Left lobe of liver (tissue), 2 donors: ENCODE data around the gene FOXF1. TPM values are rescaled to one million over a fixed set of nuclear protein-coding genes. Genes with fewer than 3 reads are reported as not detected.

Experiments
- ATAC-seq: fragments of 200-7000 bp; cut with Tn5 transposase; one replicate; pipeline ENCODE4 v1.9.1; 2020; ENCODE audit warnings: mild to moderate bottlenecking, moderate library complexity
- DNase-seq: peaks from one replicate; pipeline ENCODE4 v3.0.0-alpha.2; 2020; ENCODE audit warnings: low spot score
- total RNA-seq: library from RNA; stranded (reverse); gene quantifications from one replicate; pipeline ENCODE4 v1.2.1, GENCODE V29; 2021
- donor health status: DM: no; HTN: no; CAD: no; lungs with moderate emphysema.
- donor health status: DM: no; HTN: yes; CAD: no.

The FOXF1 gene
- total RNA-seq = 1.7 TPM

GRCh38 chr16:86510465-86511261, at the start of gene FOXF1:
TSS of gene FOXF1 (plus strand) at chr16:86510527. CDS start at chr16:86510570, 43 bp downstream.
- ATAC-seq = no peak

GRCh38 chr16:86461037-86461436, 49.3 kb upstream of the FOXF1 start:
- no peak for ATAC-seq
- DNase-seq = no peak

More at GRCh38 chr16:86510465-86511261, at the start of gene FOXF1:
- DNase-seq = no peak

- no peak for DNase-seq
- no peak for ATAC-seq
These were observed 47.8 kb upstream of the FOXF1 start for GRCh38 chr16:86462334-86463084.

GRCh38 chr16:86464044-86464443, 46.3 kb upstream of the FOXF1 start:
- DNase-seq (no peak), ATAC-seq (no peak)

GRCh38 chr16:86465434-86465833, 44.9 kb upstream of the FOXF1 start:
- ATAC-seq (no peak), DNase-seq (no peak)

GRCh38 chr16:86466696-86467406, 43.5 kb upstream of the FOXF1 start:
- DNase-seq (no peak), ATAC-seq (no peak)

- no peak for DNase-seq
- no peak for ATAC-seq
These were observed 42.8 kb upstream of the FOXF1 start for GRCh38 chr16:86467490-86467889.

GRCh38 chr16:86470964-86471363, 39.4 kb upstream of the FOXF1 start:
- DNase-seq (no peak), ATAC-seq (no peak)

GRCh38 chr16:86471896-86472295, 38.4 kb upstream of the FOXF1 start:
- no peak for DNase-seq
- ATAC-seq = no peak

- no peak for DNase-seq
- no peak for ATAC-seq
These were observed 38.0 kb upstream of the FOXF1 start for GRCh38 chr16:86472366-86472765.

- ATAC-seq = no peak
- DNase-seq = no peak
These were observed 33.3 kb upstream of the FOXF1 start for GRCh38 chr16:86476956-86477534.

- ATAC-seq (no peak), DNase-seq (no peak)
These were observed 32.7 kb upstream of the FOXF1 start for GRCh38 chr16:86477642-86478041.

GRCh38 chr16:86478779-86479178, 31.5 kb upstream of the FOXF1 start:
- ATAC-seq (no peak), DNase-seq (no peak)

- DNase-seq (no peak), ATAC-seq (no peak)
These were observed 30.9 kb upstream of the FOXF1 start for GRCh38 chr16:86479419-86479818.

- ATAC-seq (no peak), DNase-seq (no peak)
These were observed 29.9 kb upstream of the FOXF1 start for GRCh38 chr16:86480444-86480843.

- DNase-seq = no peak
- no peak for ATAC-seq
These were observed 28.7 kb upstream of the FOXF1 start for GRCh38 chr16:86481607-86482006.

GRCh38 chr16:86484240-86484639, 26.1 kb upstream of the FOXF1 start:
- no peak for DNase-seq
- no peak for ATAC-seq

GRCh38 chr16:86485746-86486145, 24.6 kb upstream of the FOXF1 start:
- ATAC-seq = no peak
- DNase-seq = no peak

- ATAC-seq (no peak), DNase-seq (no peak)
These were observed 19.3 kb upstream of the FOXF1 start for GRCh38 chr16:86490859-86491639.

- ATAC-seq = no peak
- DNase-seq = no peak
These were observed 18.7 kb upstream of the FOXF1 start for GRCh38 chr16:86491640-86492023.
